Measurements from ENCODE around the gene TAC4.

Gene TAC4

GRCh38 chr17:49848019-49848473, at the start of gene TAC4:
TSS of gene TAC4 (minus strand) at chr17:49848069. CDS start at chr17:49848017, 52 bp downstream.
- DNase-seq (ENCODE audit: low spot score): no peak

GRCh38 chr17:49896860-49897259, 49.0 kb upstream of the TAC4 start:
- DNase-seq (ENCODE audit: low spot score): no peak

GRCh38 chr17:49896222-49896621, 48.4 kb upstream of the TAC4 start:
- no peak for DNase-seq (ENCODE audit: low spot score)

GRCh38 chr17:49895812-49896211, 47.9 kb upstream of the TAC4 start:
- DNase-seq (ENCODE audit: low spot score): no peak

- no peak for DNase-seq (ENCODE audit: low spot score)
Measured at GRCh38 chr17:49894761-49895160, 46.9 kb upstream of the TAC4 start.

GRCh38 chr17:49891694-49892389, 44.0 kb upstream of the TAC4 start:
- DNase-seq (ENCODE audit: low spot score): no peak

GRCh38 chr17:49891271-49891670, 43.4 kb upstream of the TAC4 start:
- no peak for DNase-seq (ENCODE audit: low spot score)

- DNase-seq (ENCODE audit: low spot score): no peak
Measured at GRCh38 chr17:49890852-49891251, 43.0 kb upstream of the TAC4 start.

GRCh38 chr17:49890077-49890821, 42.4 kb upstream of the TAC4 start:
- no peak for DNase-seq (ENCODE audit: low spot score)

GRCh38 chr17:49889500-49889899, 41.6 kb upstream of the TAC4 start:
- DNase-seq (ENCODE audit: low spot score): no peak

GRCh38 chr17:49887744-49888360, 40.0 kb upstream of the TAC4 start:
- DNase-seq (ENCODE audit: low spot score): no peak

- no peak for DNase-seq (ENCODE audit: low spot score)
Measured at GRCh38 chr17:49887086-49887743, 39.3 kb upstream of the TAC4 start.

- no peak for DNase-seq (ENCODE audit: low spot score)
Measured at GRCh38 chr17:49886036-49886435, 38.2 kb upstream of the TAC4 start.

- no peak for DNase-seq (ENCODE audit: low spot score)
Measured at GRCh38 chr17:49882434-49882833, 34.6 kb upstream of the TAC4 start.

- no peak for DNase-seq (ENCODE audit: low spot score)
Measured at GRCh38 chr17:49881054-49881402, 33.2 kb upstream of the TAC4 start.

- DNase-seq (ENCODE audit: low spot score): peak; percentile 16
Measured at GRCh38 chr17:49880291-49881053, 32.6 kb upstream of the TAC4 start.

- DNase-seq (ENCODE audit: low spot score): no peak
Measured at GRCh38 chr17:49878931-49879904, 31.3 kb upstream of the TAC4 start.

GRCh38 chr17:49875685-49876084, 27.8 kb upstream of the TAC4 start:
- no peak for DNase-seq (ENCODE audit: low spot score)

- no peak for DNase-seq (ENCODE audit: low spot score)
Measured at GRCh38 chr17:49874911-49875310, 27.0 kb upstream of the TAC4 start.

- no peak for DNase-seq (ENCODE audit: low spot score)
Measured at GRCh38 chr17:49873926-49874325, 26.1 kb upstream of the TAC4 start.

- no peak for DNase-seq (ENCODE audit: low spot score)
Measured at GRCh38 chr17:49873466-49873865, 25.6 kb upstream of the TAC4 start.
